BE2C (cell line): ENCODE measurements around the gene MXRA7.

Experiments
- DNase-seq: peaks from one replicate; pipeline ENCODE4 v3.0.0-alpha.2; 2020
- H3K27me3 ChIP-seq: fragments of 250-450 bp; sonication (Bioruptor Pico); 2 replicates; pipeline ENCODE4 v1.5.1; 2020; ENCODE audit warnings: mild to moderate bottlenecking
- H3K36me3 ChIP-seq: fragments of 250-450 bp; sonication (Bioruptor Pico); 2 replicates; pipeline ENCODE4 v1.5.1; 2020; ENCODE audit warnings: mild to moderate bottlenecking
- H3K4me1 ChIP-seq: fragments of 250-450 bp; sonication (Bioruptor Pico); 2 replicates; pipeline ENCODE4 v1.5.1; 2020
- H3K4me3 ChIP-seq: 2 replicates; pipeline ENCODE4 v1.5.1; 2011; ENCODE audit warnings: low read depth, low read length
- H3K9me3 ChIP-seq: fragments of 250-450 bp; sonication (Bioruptor Pico); 2 replicates; pipeline ENCODE4 v1.5.1; 2020
- CTCF ChIP-seq: IDR thresholded peaks from 2 replicates; pipeline ENCODE4 v1.5.1; 2012; ENCODE audit warnings: mild to moderate bottlenecking, low read depth, low read length

The MXRA7 gene

DNA sequence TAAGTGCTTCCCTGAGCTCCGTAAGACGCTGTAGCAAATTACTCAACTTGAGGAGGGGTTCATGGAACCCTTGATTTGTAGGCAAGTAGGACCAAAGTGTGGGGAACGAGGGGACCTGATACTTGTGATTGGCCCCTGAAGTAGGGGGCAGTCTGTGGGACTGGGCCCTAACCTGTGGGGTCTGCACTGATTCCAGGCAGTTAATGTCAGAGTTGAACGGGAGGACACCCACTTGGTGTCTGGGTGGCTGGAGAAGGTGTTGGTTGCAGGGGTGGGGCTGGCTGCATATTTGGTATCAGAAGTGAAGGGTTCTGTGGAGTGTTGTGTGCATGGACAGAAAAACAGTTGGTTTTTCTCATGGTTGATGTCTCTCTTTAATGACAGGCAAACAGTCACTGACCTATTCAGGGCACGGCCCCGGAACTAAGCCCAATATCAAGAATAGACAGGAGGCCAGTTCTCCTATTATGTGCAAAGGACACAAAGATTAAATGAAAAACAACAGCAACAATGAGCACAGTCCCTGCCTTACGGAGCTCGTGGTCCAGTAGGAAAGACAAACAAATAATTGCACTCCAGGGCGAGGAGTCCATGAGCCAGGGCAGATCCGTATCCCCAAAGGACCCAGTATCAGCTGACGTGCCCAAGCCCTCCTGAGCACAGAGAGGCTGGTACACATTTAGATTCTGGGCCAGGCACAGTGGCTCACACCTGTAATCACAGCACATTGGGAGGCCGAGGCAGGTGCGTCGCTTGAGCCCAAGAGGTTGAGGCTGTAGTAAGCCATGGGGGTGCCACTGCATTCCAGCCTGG, 19.2 kb downstream of the MXRA7 start:
- H3K4me3 ChIP-seq: no peak overlapping the region
- peaks cover 21% of the 10 kb centered on the region for H3K4me1 ChIP-seq
- H3K27me3 ChIP-seq: no peaks in the 10 kb centered on the region
- peaks cover 32% of the 10 kb centered on the region for H3K36me3 ChIP-seq
- no peak for TF ChIP-seq CTCF
- no peak for DNase-seq
- H3K9me3 ChIP-seq: no peaks in the 10 kb centered on the region

DNA sequence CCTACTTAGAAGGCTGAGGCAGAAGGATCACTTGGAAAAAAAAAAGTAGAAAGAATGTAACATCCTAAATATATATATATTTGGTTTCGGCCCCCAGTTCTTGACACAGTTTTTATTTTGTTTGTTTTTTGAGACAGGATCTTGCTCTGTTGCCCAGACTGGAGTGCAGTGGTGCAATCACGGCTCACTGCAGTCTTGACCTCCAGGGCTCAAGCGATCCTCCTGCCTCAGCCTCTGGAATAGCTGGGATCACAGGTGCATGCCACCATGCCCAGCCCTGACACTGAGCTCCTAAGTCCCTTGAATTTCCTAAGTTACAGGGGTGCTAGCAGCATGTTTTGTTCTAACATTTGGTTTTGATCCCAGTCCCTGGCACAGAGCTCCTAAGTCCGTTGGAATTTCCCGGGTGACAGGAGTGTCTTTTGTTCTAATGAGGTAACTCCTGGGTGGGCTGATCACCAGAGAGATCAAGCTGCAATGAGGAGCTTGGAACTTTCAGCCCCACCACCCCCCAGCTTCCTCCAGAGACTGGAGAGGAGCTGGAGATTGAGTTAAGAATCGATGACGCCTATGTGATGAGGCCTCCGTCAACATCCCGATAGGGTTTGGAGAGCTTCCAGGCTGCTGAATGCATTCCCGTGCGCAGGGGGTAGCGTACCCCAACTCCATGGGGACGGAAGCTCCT, 20.0 kb downstream of the MXRA7 start:
- H3K4me3 ChIP-seq: no peak overlapping the region
- peaks cover 28% of the 10 kb centered on the region for H3K36me3 ChIP-seq
- no peaks in the 10 kb centered on the region for H3K27me3 ChIP-seq
- no peak for TF ChIP-seq CTCF
- H3K4me1 ChIP-seq: peaks cover 16% of the 10 kb centered on the region
- no peaks in the 10 kb centered on the region for H3K9me3 ChIP-seq
- no peak for DNase-seq

GRCh38 chr17:76689859-76690258, 20.9 kb downstream of the MXRA7 start:
- no peaks in the 10 kb centered on the region for H3K27me3 ChIP-seq
- no peaks in the 10 kb centered on the region for H3K9me3 ChIP-seq
- peaks cover 25% of the 10 kb centered on the region for H3K36me3 ChIP-seq
- H3K4me1 ChIP-seq: peaks cover 16% of the 10 kb centered on the region
- TF ChIP-seq CTCF: no peak
- H3K4me3 ChIP-seq: no peak overlapping the region
- DNase-seq: no peak

DNA sequence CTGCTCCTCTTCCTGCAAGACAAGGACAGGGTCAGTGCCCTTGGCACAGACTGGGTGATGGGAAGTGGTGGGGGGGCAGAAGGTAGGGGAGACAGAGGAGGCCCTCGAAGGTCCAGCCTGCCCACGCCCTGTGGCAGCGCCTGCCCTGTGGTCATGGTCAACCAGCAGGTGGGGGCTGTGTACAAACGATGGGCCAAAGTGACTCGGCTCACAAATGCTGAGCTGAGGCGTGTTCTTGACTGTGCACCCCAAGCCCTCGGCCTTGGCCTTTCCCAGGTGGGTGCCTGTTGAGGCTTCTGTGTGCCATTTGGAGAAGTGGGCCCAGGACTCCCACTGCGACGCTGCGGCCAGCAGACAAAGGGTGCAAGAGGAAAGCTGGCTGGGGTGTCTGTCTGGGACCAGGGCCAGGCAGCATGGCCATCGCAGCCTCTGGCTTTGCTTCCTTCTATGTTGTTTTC, 22.6 kb downstream of the MXRA7 start:
- H3K4me3 ChIP-seq: no peak overlapping the region
- no peak for DNase-seq
- TF ChIP-seq CTCF: no peak
- peaks cover 28% of the 10 kb centered on the region for H3K4me1 ChIP-seq
- no peaks in the 10 kb centered on the region for H3K9me3 ChIP-seq
- H3K27me3 ChIP-seq: no peaks in the 10 kb centered on the region
- H3K36me3 ChIP-seq: peaks cover 36% of the 10 kb centered on the region

- no peak overlapping the region for H3K4me3 ChIP-seq
- H3K27me3 ChIP-seq: no peaks in the 10 kb centered on the region
- peaks cover 37% of the 10 kb centered on the region for H3K36me3 ChIP-seq
- no peaks in the 10 kb centered on the region for H3K9me3 ChIP-seq
- no peak for DNase-seq
- peaks cover 35% of the 10 kb centered on the region for H3K4me1 ChIP-seq
- TF ChIP-seq CTCF: no peak
These were observed 23.2 kb downstream of the MXRA7 start for GRCh38 chr17:76687298-76688164.
